ENCODE results near the gene AURKAIP1.

The AURKAIP1 gene

GRCh38 chr1:1331068-1331965, 43.7 kb downstream of the AURKAIP1 start, which contains the start of gene TAS1R3:
TAS1R3 (plus strand) TSS chr1:1331280; CDS start chr1:1331346, 66 bp downstream.
- DNase-seq: no peak

GRCh38 chr1:1330366-1331067, 44.5 kb downstream of the AURKAIP1 start:
- DNase-seq: no peak

GRCh38 chr1:1329304-1330210, 45.5 kb downstream of the AURKAIP1 start:
- no peak for DNase-seq

- DNase-seq: no peak
Measured at GRCh38 chr1:1328254-1328653, 46.8 kb downstream of the AURKAIP1 start.

- no peak for DNase-seq
Measured at GRCh38 chr1:1327291-1327690, 47.7 kb downstream of the AURKAIP1 start.

- DNase-seq: no peak
Measured at GRCh38 chr1:1326075-1326605, 48.9 kb downstream of the AURKAIP1 start.

- no peak for DNase-seq
Measured at GRCh38 chr1:1325288-1326074, 49.5 kb downstream of the AURKAIP1 start.

GRCh38 chr1:1324524-1325287, 50.3 kb downstream of the AURKAIP1 start, which contains the start of the genes CPTP and INTS11:
CPTP (plus strand) TSS chr1:1324802; CDS start chr1:1326911, 2,109 bp downstream.
INTS11 (minus strand) TSS chr1:1324660; CDS start chr1:1324608, 52 bp downstream.
- peak; percentile 97 for DNase-seq

- DNase-seq: peak; percentile 28
Measured at GRCh38 chr1:1324084-1324523, 50.9 kb downstream of the AURKAIP1 start.
